ENCODE measurements around the gene GABRB1.

The GABRB1 gene

GRCh38 chr4:47475411-47475810 lies 444.0 kb downstream of the GABRB1 start:
- no peak overlapping the region for H3K4me3 ChIP-seq (ENCODE audit: low read depth, low read length)
- TF ChIP-seq CTCF (IDR thresholded peaks at IDR 0.05; ENCODE audit: low read depth, low read length) = no peak
